GM20431 (cell line): ENCODE data around the gene DYNC1I1.

Source experiments
- in situ Hi-C: fragments of 300-500 bp; cut with MseI, MboI; formaldehyde crosslinking; loops from one replicate; pipeline ENCODE4 v1.15.0; 2020; ENCODE audit warnings: low sequenced_read_pairs; ENCODE audit not compliant: unreplicated experiment

DYNC1I1 gene

GRCh38 chr7:95843286-95843685 lies 70.9 kb downstream of the DYNC1I1 start:
- in situ Hi-C loops, result no loop called here

GRCh38 chr7:95845007-95845406 lies 72.7 kb downstream of the DYNC1I1 start:
- in situ Hi-C loops, result no loop called here

GRCh38 chr7:95847061-95847460 lies 74.7 kb downstream of the DYNC1I1 start:
- in situ Hi-C loops, result no loop called here

- in situ Hi-C loops, result no loop called here
These were observed 87.1 kb downstream of the DYNC1I1 start for GRCh38 chr7:95859429-95859828.

- in situ Hi-C loops, result no loop called here
These were observed 88.7 kb downstream of the DYNC1I1 start for GRCh38 chr7:95861041-95861440.

GRCh38 chr7:95863623-95864022 lies 91.3 kb downstream of the DYNC1I1 start:
- in situ Hi-C loops, result no loop called here

- in situ Hi-C loops, result no loop called here
These were observed 93.5 kb downstream of the DYNC1I1 start for GRCh38 chr7:95865716-95866371.

- in situ Hi-C loops, result no loop called here
These were observed 95.0 kb downstream of the DYNC1I1 start for GRCh38 chr7:95867309-95867708.

- in situ Hi-C loops, result loop anchor here (10.0 kb wide), 1 partner anchor 146 kb away; no protein-coding TSS in a partner anchor
These were observed 98.9 kb downstream of the DYNC1I1 start for GRCh38 chr7:95871075-95871848.

- in situ Hi-C loops, result loop anchor here (10.0 kb wide), 1 partner anchor 147 kb away; no protein-coding TSS in a partner anchor
These were observed 99.5 kb downstream of the DYNC1I1 start for GRCh38 chr7:95871896-95872295.

- in situ Hi-C loops, result loop anchor here (10.0 kb wide), 1 partner anchor 149 kb away; no protein-coding TSS in a partner anchor
These were observed 101.8 kb downstream of the DYNC1I1 start for GRCh38 chr7:95874129-95874528.

GRCh38 chr7:95874541-95875265 lies 102.3 kb downstream of the DYNC1I1 start:
- in situ Hi-C loops, result loop anchor here (10.0 kb wide), 1 partner anchor 150 kb away; no protein-coding TSS in a partner anchor

GRCh38 chr7:95875519-95875918 lies 103.2 kb downstream of the DYNC1I1 start:
- in situ Hi-C loops, result loop anchor here (10.0 kb wide), 1 partner anchor 151 kb away; no protein-coding TSS in a partner anchor

- in situ Hi-C loops, result loop anchor here (10.0 kb wide), 1 partner anchor 154 kb away; no protein-coding TSS in a partner anchor
These were observed 106.3 kb downstream of the DYNC1I1 start for GRCh38 chr7:95878677-95879076.

- in situ Hi-C loops, result no loop called here
These were observed 109.2 kb downstream of the DYNC1I1 start for GRCh38 chr7:95881597-95881996.

GRCh38 chr7:95883217-95883616 lies 110.9 kb downstream of the DYNC1I1 start:
- in situ Hi-C loops, result no loop called here

- in situ Hi-C loops, result no loop called here
These were observed 114.2 kb downstream of the DYNC1I1 start for GRCh38 chr7:95886501-95887090.

GRCh38 chr7:95893484-95893883 lies 121.1 kb downstream of the DYNC1I1 start:
- in situ Hi-C loops, result no loop called here

- in situ Hi-C loops, result no loop called here
These were observed 125.3 kb downstream of the DYNC1I1 start for GRCh38 chr7:95897557-95898251.
